Testis (tissue), 2 donors: ENCODE measurements around the gene FIP1L1.

Experiments used
- CTCF ChIP-seq, 3 experiments: fragments of 450-650 bp in 2 of 3; fragments of 200-600 bp in 1 of 3; sonication (generic) in 1 of 3; IDR thresholded peaks; one replicate each; pipeline ENCODE4 v1.5.1; 2016 to 2019; ENCODE audit warnings: antibody characterized with exemption in 3 of 3, mild to moderate bottlenecking in 2 of 3, moderate library complexity in 1 of 3
- POLR2A ChIP-seq: fragments of 450-650 bp; IDR thresholded peaks from one replicate; pipeline ENCODE4 v1.6.1; 2017; ENCODE audit warnings: antibody characterized with exemption, mild to moderate bottlenecking, moderate library complexity

GRCh38 chr4:53483250-53483649 lies 105.8 kb downstream of the FIP1L1 start:
- TF ChIP-seq CTCF (IDR thresholded peaks at IDR 0.05): no peak
- TF ChIP-seq POLR2A: no peak
